KOPT-K1 (cell line): Measurements from ENCODE around the gene RAB3IL1.
"Not testable (repeated sequence)": the region's sequence is repeated elsewhere in the genome, so short reads cannot be mapped to it uniquely, and the experiment has no call there.

Source experiments
- H3K27ac ChIP-seq: fragments of 200-600 bp; sonication (generic); 2 replicates; pipeline ENCODE4 v1.5.1; 2016; ENCODE audit warnings: antibody characterized with exemption, mild to moderate bottlenecking, low read depth, low read length; ENCODE audit not compliant: poor library complexity, severe bottlenecking
- H3K36me3 ChIP-seq: fragments of 200-600 bp; sonication (generic); 2 replicates; pipeline ENCODE4 v1.5.1; 2017; ENCODE audit warnings: antibody characterized with exemption, mild to moderate bottlenecking, low read length, moderate library complexity; ENCODE audit not compliant: insufficient read depth
- H3K9me3 ChIP-seq: fragments of 200-600 bp; sonication (generic); 2 replicates; pipeline ENCODE4 v1.5.1; 2017; ENCODE audit warnings: antibody characterized with exemption, low read length, mild to moderate bottlenecking; ENCODE audit not compliant: insufficient read depth, poor library complexity, severe bottlenecking

The RAB3IL1 gene

GRCh38 chr11:61892085-61892370 lies 25.3 kb downstream of the RAB3IL1 start:
- H3K9me3 ChIP-seq: no peaks in the 10 kb centered on the region
- H3K27ac ChIP-seq: no peak overlapping the region
- H3K36me3 ChIP-seq: no peaks in the 10 kb centered on the region

- H3K9me3 ChIP-seq: no peaks in the 10 kb centered on the region
- no peaks in the 10 kb centered on the region for H3K36me3 ChIP-seq
- no peak within 1 kb of the TSS for H3K27ac ChIP-seq
Measured at GRCh38 chr11:61891331-61892084, 25.9 kb downstream of the RAB3IL1 start, which contains the start of gene FADS3. FADS3 (minus strand) TSS chr11:61891545; CDS start chr11:61891381, 164 bp downstream.

- no peak overlapping the region for H3K27ac ChIP-seq
- no peaks in the 10 kb centered on the region for H3K36me3 ChIP-seq
- H3K9me3 ChIP-seq: no peaks in the 10 kb centered on the region
Measured at GRCh38 chr11:61890529-61891330, 26.6 kb downstream of the RAB3IL1 start.

GRCh38 chr11:61889831-61890230 lies 27.5 kb downstream of the RAB3IL1 start:
- H3K27ac ChIP-seq: no peak overlapping the region
- H3K36me3 ChIP-seq: no peaks in the 10 kb centered on the region
- no peaks in the 10 kb centered on the region for H3K9me3 ChIP-seq

- Histone ChIP-seq H3K36me3 (no peaks in the 10 kb centered on the region), H3K9me3 (no peaks in the 10 kb centered on the region), H3K27ac (no peak overlapping the region)
Measured at GRCh38 chr11:61888590-61888989, 28.8 kb downstream of the RAB3IL1 start.

- H3K27ac ChIP-seq: no peak overlapping the region
- H3K36me3 ChIP-seq: no peaks in the 10 kb centered on the region
- H3K9me3 ChIP-seq: no peaks in the 10 kb centered on the region
Measured at GRCh38 chr11:61887839-61888494, 29.4 kb downstream of the RAB3IL1 start.

- no peak overlapping the region for H3K27ac ChIP-seq
- H3K36me3 ChIP-seq: no peaks in the 10 kb centered on the region
- no peaks in the 10 kb centered on the region for H3K9me3 ChIP-seq
Measured at GRCh38 chr11:61886643-61887042, 30.7 kb downstream of the RAB3IL1 start.

- no peaks in the 10 kb centered on the region for H3K36me3 ChIP-seq
- no peaks in the 10 kb centered on the region for H3K9me3 ChIP-seq
- H3K27ac ChIP-seq: no peak overlapping the region
Measured at GRCh38 chr11:61885784-61886580, 31.4 kb downstream of the RAB3IL1 start.

- Histone ChIP-seq H3K27ac (no peak overlapping the region), H3K9me3 (no peaks in the 10 kb centered on the region), H3K36me3 (no peaks in the 10 kb centered on the region)
Measured at GRCh38 chr11:61885166-61885778, 32.1 kb downstream of the RAB3IL1 start.

GRCh38 chr11:61883947-61884346 lies 33.4 kb downstream of the RAB3IL1 start:
- H3K36me3 ChIP-seq: no peaks in the 10 kb centered on the region
- no peak overlapping the region for H3K27ac ChIP-seq
- H3K9me3 ChIP-seq: no peaks in the 10 kb centered on the region

- no peaks in the 10 kb centered on the region for H3K36me3 ChIP-seq
- H3K9me3 ChIP-seq: no peaks in the 10 kb centered on the region
- no peak overlapping the region for H3K27ac ChIP-seq
Measured at GRCh38 chr11:61883327-61883726, 34.0 kb downstream of the RAB3IL1 start.

GRCh38 chr11:61882879-61883278 lies 34.5 kb downstream of the RAB3IL1 start:
- H3K9me3 ChIP-seq: no peaks in the 10 kb centered on the region
- H3K36me3 ChIP-seq: no peaks in the 10 kb centered on the region
- H3K27ac ChIP-seq: no peak overlapping the region

- H3K9me3 ChIP-seq, H3K27ac ChIP-seq, H3K36me3 ChIP-seq: not testable (repeated sequence)
Measured at GRCh38 chr11:61882267-61882666, 35.1 kb downstream of the RAB3IL1 start.

GRCh38 chr11:61881397-61881796 lies 36.0 kb downstream of the RAB3IL1 start:
- H3K27ac ChIP-seq: no peak overlapping the region
- H3K9me3 ChIP-seq: no peaks in the 10 kb centered on the region
- H3K36me3 ChIP-seq: no peaks in the 10 kb centered on the region
